Sciatic nerve (tissue), 2 donors: ENCODE measurements around the gene BRSK1. TPM values are rescaled to one million over a fixed set of nuclear protein-coding genes. Genes with fewer than 3 reads are reported as not detected.

Source experiments
- ATAC-seq: fragments of 200-7000 bp; cut with Tn5 transposase; one replicate; pipeline ENCODE4 v1.9.1; 2020; ENCODE audit warnings: mild to moderate bottlenecking, moderate library complexity
- DNase-seq: peaks from one replicate; pipeline ENCODE4 v3.0.0-alpha.2; 2020; ENCODE audit warnings: low spot score
- intact Hi-C: fragments of 100-400 bp; cut with DNase I; formaldehyde crosslinking; loops from one replicate; pipeline ENCODE4 v1.14.2; 2022
- total RNA-seq: library from RNA; stranded (reverse); fragmentation: NEBNext Ultra II Directional; extraction: Animal tissue kit (Norgen Biotek cat#: 25700); gene quantifications from one replicate; pipeline ENCODE4 v1.2.1, GENCODE V29; 2021
- donor health status: DM: no; HTN: no; CAD: no.
- donor health status: DM: no; HTN: no; CAD: no.

Gene BRSK1
- total RNA-seq, 1 donor from 2014 or later, result 6.5 TPM

- intact Hi-C loops, result no loop called here
- no peak for ATAC-seq
- no peak for DNase-seq
These were observed 60.6 kb downstream of the BRSK1 start for GRCh38 chr19:55344444-55344843.

- intact Hi-C loops, result no loop called here
- ATAC-seq (no peak), DNase-seq (no peak)
These were observed 61.5 kb downstream of the BRSK1 start for GRCh38 chr19:55345101-55345817.

GRCh38 chr19:55345818-55346724 lies 62.3 kb downstream of the BRSK1 start:
- peak; percentile 55 for ATAC-seq
- intact Hi-C loops, result no loop called here
- peak; percentile 81 for DNase-seq

- intact Hi-C loops, result no loop called here
- ATAC-seq, result peak; percentile 23
These were observed 63.1 kb downstream of the BRSK1 start for GRCh38 chr19:55346725-55347441.

GRCh38 chr19:55347442-55348009 lies 63.7 kb downstream of the BRSK1 start:
- intact Hi-C loops, result no loop called here
- DNase-seq (no peak), ATAC-seq (no peak)

More at GRCh38 chr19:55346725-55347441, 63.1 kb downstream of the BRSK1 start:
- no peak for DNase-seq

GRCh38 chr19:55348317-55349034 lies 64.7 kb downstream of the BRSK1 start:
- DNase-seq (no peak), ATAC-seq (no peak)
- intact Hi-C loops, result no loop called here

- intact Hi-C loops, result no loop called here
- no peak for DNase-seq
- ATAC-seq, result no peak
These were observed 67.0 kb downstream of the BRSK1 start for GRCh38 chr19:55350620-55351315.

- ATAC-seq, result no peak
- intact Hi-C loops, result no loop called here
- DNase-seq, result no peak
These were observed 68.2 kb downstream of the BRSK1 start for GRCh38 chr19:55352040-55352439.

GRCh38 chr19:55352549-55353145 lies 68.8 kb downstream of the BRSK1 start:
- intact Hi-C loops, result no loop called here
- DNase-seq (no peak), ATAC-seq (no peak)

- intact Hi-C loops, result no loop called here
- no peak for ATAC-seq
These were observed 69.6 kb downstream of the BRSK1 start for GRCh38 chr19:55353356-55353802.

GRCh38 chr19:55353803-55354697 lies 70.3 kb downstream of the BRSK1 start:
- ATAC-seq (peak; percentile 89), DNase-seq (peak; percentile 78)
- intact Hi-C loops, result no loop called here

More at GRCh38 chr19:55353356-55353802, 69.6 kb downstream of the BRSK1 start:
- no peak for DNase-seq

GRCh38 chr19:55354698-55355212 lies 71.0 kb downstream of the BRSK1 start, which contains the start of gene COX6B2:
Gene COX6B2, minus strand, starts transcription at chr19:55354719. Its CDS starts 198 bp downstream, at chr19:55354521.
- no peak for DNase-seq
- ATAC-seq, result no peak

GRCh38 chr19:55355213-55355821 lies 71.5 kb downstream of the BRSK1 start:
- intact Hi-C loops, result no loop called here
- DNase-seq (no peak), ATAC-seq (no peak)

More at GRCh38 chr19:55354698-55355212, 71.0 kb downstream of the BRSK1 start, which contains the start of gene COX6B2:
- intact Hi-C loops, result no loop called here

GRCh38 chr19:55358493-55358892 lies 74.7 kb downstream of the BRSK1 start:
- intact Hi-C loops, result no loop called here
- DNase-seq (no peak), ATAC-seq (no peak)

GRCh38 chr19:55358943-55359908 lies 75.4 kb downstream of the BRSK1 start:
- no peak for ATAC-seq

More at GRCh38 chr19:55358943-55359908, 75.4 kb downstream of the BRSK1 start:
- intact Hi-C loops, result no loop called here
- no peak for DNase-seq
